H9 (cell line): ENCODE measurements around the gene ZNF212. TPM values are rescaled to one million over a fixed set of nuclear protein-coding genes. Genes with fewer than 3 reads are reported as not detected.

Experiments
- DNase-seq: peaks from one replicate; pipeline ENCODE4 v3.0.0-alpha.2; 2017
- H2AFZ ChIP-seq: one replicate; pipeline ENCODE4 v1.6.1; 2013; ENCODE audit warnings: mild to moderate bottlenecking, low read length, control low read depth, moderate library complexity
- H2AK5ac ChIP-seq: 2 replicates; pipeline ENCODE4 v1.6.1; 2013; ENCODE audit warnings: low read length, control low read depth, mixed read lengths; ENCODE audit not compliant: insufficient read length
- H2BK120ac ChIP-seq: one replicate; pipeline ENCODE4 v1.6.1; 2013; ENCODE audit warnings: low read depth, mild to moderate bottlenecking, low read length, control low read depth, inconsistent platforms; ENCODE audit not compliant: poor library complexity, severe bottlenecking
- H2BK12ac ChIP-seq: 2 replicates; pipeline ENCODE4 v1.6.1; 2013; ENCODE audit warnings: low read length, control low read depth, mixed read lengths, low read depth; ENCODE audit not compliant: insufficient read length
- H2BK15ac ChIP-seq: 2 replicates; pipeline ENCODE4 v1.6.1; 2013; ENCODE audit warnings: low read depth, low read length, control low read depth
- H2BK20ac ChIP-seq: one replicate; pipeline ENCODE4 v1.6.1; 2013; ENCODE audit warnings: low read depth, mild to moderate bottlenecking, low read length, control low read depth, inconsistent platforms; ENCODE audit not compliant: poor library complexity, severe bottlenecking
- H2BK5ac ChIP-seq: 2 replicates; pipeline ENCODE4 v1.6.1; 2013; ENCODE audit warnings: low read length, control low read depth, mixed read lengths; ENCODE audit not compliant: insufficient read length
- H3K14ac ChIP-seq: 2 replicates; pipeline ENCODE4 v1.6.1; 2013; ENCODE audit warnings: low read length, control low read depth; ENCODE audit not compliant: insufficient read depth
- H3K18ac ChIP-seq: 2 replicates; pipeline ENCODE4 v1.6.1; 2013; ENCODE audit warnings: low read depth, mild to moderate bottlenecking, mixed read lengths, low read length, control low read depth; ENCODE audit not compliant: insufficient read length
- H3K23ac ChIP-seq: 2 replicates; pipeline ENCODE4 v1.6.1; 2013; ENCODE audit warnings: low read length, control low read depth, mixed read lengths, low read depth; ENCODE audit not compliant: insufficient read length
- H3K23me2 ChIP-seq: 2 replicates; pipeline ENCODE4 v1.6.1; 2013; ENCODE audit warnings: low read depth, mild to moderate bottlenecking, mixed read lengths, low read length, control low read depth; ENCODE audit not compliant: insufficient read length, poor library complexity, severe bottlenecking
- H3K27ac ChIP-seq: 2 replicates; pipeline ENCODE4 v1.5.1; 2013; ENCODE audit warnings: low read length, control low read depth, mixed read lengths, low read depth; ENCODE audit not compliant: insufficient read length
- H3K27me3 ChIP-seq: 2 replicates; pipeline ENCODE4 v1.6.1; 2013; ENCODE audit warnings: low read length, control low read depth, inconsistent platforms; ENCODE audit not compliant: insufficient read depth
- H3K4ac ChIP-seq: 2 replicates; pipeline ENCODE4 v1.6.1; 2013; ENCODE audit warnings: low read depth, mild to moderate bottlenecking, control low read depth, inconsistent platforms, low read length, moderate library complexity
- H3K4me1 ChIP-seq: 2 replicates; pipeline ENCODE4 v1.6.1; 2013; ENCODE audit warnings: low read length, control low read depth, inconsistent platforms; ENCODE audit not compliant: insufficient read depth
- H3K4me2 ChIP-seq: 2 replicates; pipeline ENCODE4 v1.6.1; 2013; ENCODE audit warnings: low read length, control low read depth, mixed read lengths; ENCODE audit not compliant: insufficient read length, insufficient read depth
- H3K56ac ChIP-seq: 2 replicates; pipeline ENCODE4 v1.6.1; 2013; ENCODE audit warnings: low read depth, mild to moderate bottlenecking, mixed read lengths, low read length, control low read depth; ENCODE audit not compliant: insufficient read length
- H3K79me1 ChIP-seq: 2 replicates; pipeline ENCODE4 v1.6.1; 2013; ENCODE audit warnings: low read depth, mild to moderate bottlenecking, moderate library complexity, low read length, control low read depth, inconsistent platforms; ENCODE audit not compliant: insufficient read depth, poor library complexity, severe bottlenecking
- H3K79me2 ChIP-seq: 2 replicates; pipeline ENCODE4 v1.6.1; 2013; ENCODE audit warnings: low read length, control low read depth, inconsistent platforms; ENCODE audit not compliant: insufficient read depth
- H3K9ac ChIP-seq: 2 replicates; pipeline ENCODE4 v1.6.1; 2013; ENCODE audit warnings: low read length, control low read depth, mixed read lengths; ENCODE audit not compliant: insufficient read length; ENCODE audit errors: extremely low read depth
- H3K9me3 ChIP-seq: one replicate; pipeline ENCODE4 v1.6.1; 2013; ENCODE audit warnings: low read depth, low read length, inconsistent platforms; ENCODE audit not compliant: control insufficient read depth
- H3T11ph ChIP-seq: one replicate; pipeline ENCODE4 v1.6.1; 2013; ENCODE audit warnings: mild to moderate bottlenecking, low read length, control low read depth, inconsistent platforms
- H4K20me1 ChIP-seq: one replicate; pipeline ENCODE4 v1.6.1; 2013; ENCODE audit not compliant: control insufficient read depth, insufficient read length, insufficient read depth
- H4K5ac ChIP-seq: 2 replicates; pipeline ENCODE4 v1.6.1; 2013; ENCODE audit warnings: low read depth, mild to moderate bottlenecking, mixed read lengths, low read length, control low read depth; ENCODE audit not compliant: insufficient read length
- H4K8ac ChIP-seq: replicated peaks from 2 replicates; pipeline ENCODE4 v1.6.1; 2013; ENCODE audit warnings: low read length, control low read depth, mixed read lengths, low read depth; ENCODE audit not compliant: insufficient read length
- H4K91ac ChIP-seq: 2 replicates; pipeline ENCODE4 v1.6.1; 2013; ENCODE audit warnings: low read depth, mild to moderate bottlenecking, moderate library complexity, mixed read lengths, low read length, control low read depth; ENCODE audit not compliant: insufficient read length
- H3K27ac Mint-ChIP-seq, 3 experiments: 2 replicates in 2 of 3; 3 replicates in 1 of 3; pipeline ENCODE4 v1.8.0; 2020 to 2021; ENCODE audit warnings: mixed read lengths in 3 of 3, mild to moderate bottlenecking in 1 of 3, moderate library complexity in 1 of 3
- H3K27me3 Mint-ChIP-seq: 2 replicates; pipeline ENCODE4 v1.8.0; 2021; ENCODE audit warnings: low read depth, mild to moderate bottlenecking, moderate library complexity, mixed read lengths
- H3K36me3 Mint-ChIP-seq, 3 experiments: 2 replicates in 2 of 3; 3 replicates in 1 of 3; pipeline ENCODE4 v1.8.0; 2020 to 2021; ENCODE audit warnings: low read depth in 3 of 3, mixed read lengths in 3 of 3; ENCODE audit not compliant: insufficient read depth in 1 of 3
- H3K4me1 Mint-ChIP-seq, 2 experiments: 2 replicates each; pipeline ENCODE4 v1.8.0; 2020; ENCODE audit warnings: mixed read lengths in 2 of 2
- H3K4me3 Mint-ChIP-seq, 2 experiments: 2 replicates in 1 of 2; 3 replicates in 1 of 2; pipeline ENCODE4 v1.8.0; 2020 to 2021; ENCODE audit warnings: mild to moderate bottlenecking in 2 of 2, mixed read lengths in 2 of 2, moderate library complexity in 1 of 2
- H3K9me3 Mint-ChIP-seq, 2 experiments: 2 replicates in 1 of 2; 3 replicates in 1 of 2; pipeline ENCODE4 v1.8.0; 2020; ENCODE audit warnings: mild to moderate bottlenecking in 2 of 2, mixed read lengths in 2 of 2, moderate library complexity in 1 of 2
- CTCF ChIP-seq: fragments of 200-600 bp; sonication (generic); conservative IDR thresholded peaks from 3 replicates; pipeline ENCODE4 v1.8.0; 2021; ENCODE audit warnings: antibody characterized with exemption, mild to moderate bottlenecking
- WGBS: extraction: QIAGEN DNeasy Blood & Tissue Kit; methylation state at CpG from one replicate; pipeline ENCODE4 v1.1.7; 2013; ENCODE audit warnings: missing lambda C conversion rate, low lambda C conversion rate, mixed read lengths; ENCODE audit not compliant: insufficient read length; ENCODE audit errors: extremely low coverage; 5-methylcytosine and 5-hydroxymethylcytosine counted together
- total RNA-seq: library from RNA; stranded (reverse); gene quantifications from 2 replicates; pipeline ENCODE4 v1.2.1, GENCODE V29; 2021

The ZNF212 gene
- total RNA-seq, 1 experiment from 2014 or later, result 21.1 TPM

- no peak overlapping the region for H3K18ac ChIP-seq
- no peaks in the 10 kb centered on the region for H3K23me2 ChIP-seq
- H2AFZ ChIP-seq, result no peak overlapping the region
- no peak overlapping the region for H3K23ac ChIP-seq
- H3K27ac ChIP-seq, result no peak overlapping the region
- H4K8ac ChIP-seq, result no peak overlapping the region
- H2BK20ac ChIP-seq, result no peak overlapping the region
- H4K5ac ChIP-seq, result no peak overlapping the region
- H3K4me1 Mint-ChIP-seq, result peaks cover 0 to 5% of the 10 kb centered on the region in 2 experiments; a peak in 3 of 4 replicates
- H3T11ph ChIP-seq, result no peak overlapping the region
- H3K9me3 ChIP-seq, result no peaks in the 10 kb centered on the region
- H2AK5ac ChIP-seq, result no peak overlapping the region
- no peak overlapping the region for H2BK15ac ChIP-seq
- H4K20me1 ChIP-seq, result no peaks in the 10 kb centered on the region
- H3K79me2 ChIP-seq, result no peaks in the 10 kb centered on the region; the same call in 1 of the 2 replicates
- no peak overlapping the region for H3K4me2 ChIP-seq
- H3K9ac ChIP-seq, result no peak overlapping the region
- no peaks in the 10 kb centered on the region for H3K27me3 ChIP-seq
- no peak overlapping the region for H3K56ac ChIP-seq
- H4K91ac ChIP-seq, result no peak overlapping the region
- H3K9me3 Mint-ChIP-seq, result no peaks in the 10 kb centered on the region
- H3K4me3 Mint-ChIP-seq, result no peak overlapping the region; a peak in 1 of 5 replicates
- H3K79me1 ChIP-seq, result no peaks in the 10 kb centered on the region
- WGBS, result no CpG with 5 or more reads among the region's 21 CpGs
- H2BK120ac ChIP-seq, result no peak overlapping the region
- H3K14ac ChIP-seq, result no peak overlapping the region
- H2BK12ac ChIP-seq, result no peak overlapping the region
- no peak overlapping the region for H2BK5ac ChIP-seq
- no peak overlapping the region for H3K27ac Mint-ChIP-seq
- no peak for TF ChIP-seq CTCF
- no peak overlapping the region for H3K4ac ChIP-seq
- peaks cover 2% of the 10 kb centered on the region; the same call in 1 of the 2 replicates for H3K27me3 Mint-ChIP-seq
- no peaks in the 10 kb centered on the region for H3K4me1 ChIP-seq
- peaks cover 27 to 49% (median 34%) of the 10 kb centered on the region in 3 experiments; a peak in 6 of 7 replicates for H3K36me3 Mint-ChIP-seq
- DNase-seq, result no peak
Observed at GRCh38 chr7:149266451-149266850, 27.0 kb downstream of the ZNF212 start.
